ENCODE measurements around the gene RASAL2.

RASAL2 gene

GRCh38 chr1:178528228-178528952 is 434.5 kb downstream of the RASAL2 start:
- no peak for DNase-seq

DNA sequence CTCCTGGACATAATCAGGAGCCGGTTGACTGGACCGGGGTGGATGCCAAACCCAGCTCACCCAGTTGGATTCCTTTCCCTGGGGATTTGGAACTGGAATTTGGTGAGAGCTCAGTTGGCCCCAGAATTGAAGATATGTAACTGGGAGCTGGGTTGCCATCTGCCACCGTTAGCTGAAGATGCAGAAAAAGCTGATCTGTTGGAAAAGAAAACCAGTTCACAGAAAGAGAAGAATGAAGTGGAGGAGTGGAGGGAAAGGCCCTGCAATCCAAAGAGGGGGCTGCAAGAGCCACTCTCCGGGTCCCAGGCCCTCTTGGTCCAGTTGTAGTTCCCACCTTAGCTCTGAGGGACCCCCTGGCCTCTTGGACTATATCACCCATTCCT is 435.0 kb downstream of the RASAL2 start:
- no peak for DNase-seq

DNA sequence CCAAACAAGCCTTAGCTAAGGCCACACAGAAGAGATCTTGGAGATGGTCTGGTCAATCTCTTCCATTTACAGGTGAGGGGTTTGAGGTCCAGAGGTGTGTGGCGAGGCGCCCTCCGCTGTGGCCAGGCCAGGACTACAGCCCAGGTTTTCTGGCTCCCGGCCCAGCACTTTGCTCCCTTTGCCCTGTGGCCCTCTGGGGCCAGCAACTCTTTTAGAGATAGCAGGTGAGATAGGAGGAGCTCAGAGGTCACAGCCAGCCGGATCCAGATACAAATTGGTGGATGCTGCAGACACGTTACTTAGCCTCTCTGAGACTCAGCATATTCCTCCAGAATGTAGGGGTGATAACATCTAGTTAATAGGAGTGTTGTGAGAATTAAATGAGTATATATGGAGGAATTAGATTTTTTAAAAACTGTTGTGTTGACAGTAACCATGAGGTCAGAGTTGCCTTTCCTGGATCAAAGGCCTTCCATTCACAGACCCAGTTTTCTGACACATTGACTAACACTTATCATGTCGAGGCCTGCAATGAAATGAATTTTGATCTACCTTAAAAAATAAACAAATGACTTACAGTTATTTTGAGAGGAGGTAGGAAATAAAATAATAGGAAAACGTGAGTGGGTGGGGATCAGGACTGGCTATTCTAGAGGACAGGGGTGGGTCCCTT is 435.6 kb downstream of the RASAL2 start:
- no peak for DNase-seq

DNA sequence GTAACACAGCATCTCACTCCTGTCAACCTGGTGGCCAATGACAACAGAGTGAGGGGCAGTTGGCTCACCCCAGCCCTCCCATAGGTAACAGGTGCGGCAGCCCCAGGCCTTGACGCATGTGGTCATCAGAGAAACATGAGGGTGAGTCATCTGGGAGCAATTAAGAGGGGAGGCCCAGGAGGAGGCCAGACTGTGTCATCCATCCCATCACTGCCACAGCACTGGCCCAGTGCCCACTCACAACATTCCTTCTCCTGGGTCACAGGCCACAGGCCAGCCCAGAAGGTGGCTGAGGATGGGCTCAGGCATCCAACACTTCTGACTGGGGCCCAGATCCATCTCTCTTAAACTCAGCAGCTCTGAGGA is 436.1 kb downstream of the RASAL2 start:
- no peak for DNase-seq

- no peak for DNase-seq
Measured at GRCh38 chr1:178530502-178530901, 436.6 kb downstream of the RASAL2 start.

- no peak for DNase-seq
Measured at GRCh38 chr1:178531887-178532286, 438.0 kb downstream of the RASAL2 start.

GRCh38 chr1:178532392-178532791 is 438.5 kb downstream of the RASAL2 start:
- DNase-seq, result peak; percentile 49

GRCh38 chr1:178533121-178533946 is 439.4 kb downstream of the RASAL2 start:
- DNase-seq, result no peak

Measured in activated effector memory CD4-positive, alpha-beta T cell treated with Interleukin-2 at 50 U/mL for 16 hours (primary cell).